HFFc6 (cell line): ENCODE measurements around the gene MIER1. TPM values are rescaled to one million over a fixed set of nuclear protein-coding genes. Genes with fewer than 3 reads are reported as not detected.
A peak's percentile ranks its signal among the peaks of the same experiment; 100 is the strongest.

Experiments used
- DNase-seq: peaks from one replicate; pipeline ENCODE4 v3.0.0-alpha.2; 2018
- H3K27ac Mint-ChIP-seq: 2 replicates; pipeline ENCODE4 v1.8.0; 2020; ENCODE audit warnings: mild to moderate bottlenecking, mixed read lengths
- H3K27me3 Mint-ChIP-seq: 2 replicates; pipeline ENCODE4 v1.8.0; 2021; ENCODE audit warnings: mild to moderate bottlenecking, moderate library complexity, mixed read lengths; ENCODE audit not compliant: insufficient read depth
- H3K36me3 Mint-ChIP-seq: 2 replicates; pipeline ENCODE4 v1.8.0; 2021; ENCODE audit warnings: low read depth, mixed read lengths
- H3K4me1 Mint-ChIP-seq: 2 replicates; pipeline ENCODE4 v1.8.0; 2020; ENCODE audit warnings: low read depth, mixed read lengths
- H3K4me3 Mint-ChIP-seq: 2 replicates; pipeline ENCODE4 v1.8.0; 2020; ENCODE audit warnings: mild to moderate bottlenecking, moderate library complexity, mixed read lengths
- H3K9me3 Mint-ChIP-seq: 2 replicates; pipeline ENCODE4 v1.8.0; 2020; ENCODE audit warnings: mild to moderate bottlenecking, mixed read lengths
- total RNA-seq, 6 experiments: library from RNA; stranded (reverse); fragmentation: NEBNext Ultra II Directional; extraction: Animal tissue kit (Norgen Biotek cat#: 25700); gene quantifications; 2 replicates in 1 of 6; 3 replicates in 5 of 6; pipeline ENCODE4 v1.2.3, GENCODE V29; 2021
- TF ChIP-seq, protein P1 (sequence below): fragments of 200-600 bp; sonication (generic); IDR thresholded peaks from 2 replicates; pipeline ENCODE4 v1.5.0; 2021; ENCODE audit warnings: antibody characterized with exemption, mild to moderate bottlenecking

MIER1 gene
- total RNA-seq, 6 experiments from 2014 or later: 28.0 to 37.5 (median 33.7) TPM

DNA sequence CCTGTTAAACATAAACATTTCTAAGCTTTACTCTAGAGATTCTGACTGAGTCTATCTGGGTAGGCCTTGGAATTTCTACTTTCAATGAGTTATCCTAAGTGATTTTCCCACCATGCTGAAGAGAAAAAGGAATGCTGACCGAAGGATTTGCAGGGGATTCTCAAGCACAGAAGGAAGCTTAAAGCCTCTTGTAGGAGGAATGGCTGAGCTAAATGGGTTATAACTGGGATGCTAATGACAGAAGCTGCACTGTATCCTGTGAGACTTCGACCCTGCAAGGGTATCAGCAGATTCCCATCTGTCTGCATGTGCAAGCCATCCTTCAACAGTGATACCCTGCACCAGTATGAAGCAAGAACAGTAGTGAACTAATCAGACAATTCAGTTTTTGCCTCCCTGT, 93.8 kb downstream of the MIER1 start:
- DNase-seq: no peak
- H3K9me3 Mint-ChIP-seq: no peaks in the 10 kb centered on the region
- no peaks in the 10 kb centered on the region for H3K27me3 Mint-ChIP-seq
- TF ChIP-seq, protein P1, sequence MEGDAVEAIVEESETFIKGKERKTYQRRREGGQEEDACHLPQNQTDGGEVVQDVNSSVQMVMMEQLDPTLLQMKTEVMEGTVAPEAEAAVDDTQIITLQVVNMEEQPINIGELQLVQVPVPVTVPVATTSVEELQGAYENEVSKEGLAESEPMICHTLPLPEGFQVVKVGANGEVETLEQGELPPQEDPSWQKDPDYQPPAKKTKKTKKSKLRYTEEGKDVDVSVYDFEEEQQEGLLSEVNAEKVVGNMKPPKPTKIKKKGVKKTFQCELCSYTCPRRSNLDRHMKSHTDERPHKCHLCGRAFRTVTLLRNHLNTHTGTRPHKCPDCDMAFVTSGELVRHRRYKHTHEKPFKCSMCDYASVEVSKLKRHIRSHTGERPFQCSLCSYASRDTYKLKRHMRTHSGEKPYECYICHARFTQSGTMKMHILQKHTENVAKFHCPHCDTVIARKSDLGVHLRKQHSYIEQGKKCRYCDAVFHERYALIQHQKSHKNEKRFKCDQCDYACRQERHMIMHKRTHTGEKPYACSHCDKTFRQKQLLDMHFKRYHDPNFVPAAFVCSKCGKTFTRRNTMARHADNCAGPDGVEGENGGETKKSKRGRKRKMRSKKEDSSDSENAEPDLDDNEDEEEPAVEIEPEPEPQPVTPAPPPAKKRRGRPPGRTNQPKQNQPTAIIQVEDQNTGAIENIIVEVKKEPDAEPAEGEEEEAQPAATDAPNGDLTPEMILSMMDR: no peak
- peaks cover 60% of the 10 kb centered on the region for H3K4me1 Mint-ChIP-seq
- H3K4me3 Mint-ChIP-seq: peak overlapping the region; percentile 57; the same call in 1 of the 2 replicates
- H3K36me3 Mint-ChIP-seq: peaks cover 24% of the 10 kb centered on the region
- H3K27ac Mint-ChIP-seq: peak overlapping the region; percentile 81

DNA sequence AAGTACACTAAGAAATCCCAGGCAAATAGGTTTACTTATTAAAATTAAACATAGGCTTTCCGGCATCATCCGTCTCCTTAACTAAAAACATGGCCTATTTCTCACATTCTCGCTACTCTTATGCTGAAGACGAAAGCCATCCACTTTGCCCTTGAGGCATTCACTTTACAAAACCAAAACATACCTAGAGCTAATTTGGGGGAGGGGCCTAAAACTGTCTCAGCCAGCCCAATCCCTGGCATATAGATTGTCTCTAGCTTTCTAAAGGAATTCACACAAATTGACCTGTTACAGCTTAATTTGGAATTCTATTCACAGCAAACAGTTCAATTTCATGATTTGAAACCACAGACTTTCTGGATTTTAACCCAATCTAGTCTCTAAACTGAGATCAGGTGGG, 94.3 kb downstream of the MIER1 start:
- no peaks in the 10 kb centered on the region for H3K27me3 Mint-ChIP-seq
- H3K4me3 Mint-ChIP-seq: peak overlapping the region; percentile 57; the same call in 1 of the 2 replicates
- TF ChIP-seq, protein P1: no peak
- H3K4me1 Mint-ChIP-seq: peaks cover 54% of the 10 kb centered on the region
- peaks cover 26% of the 10 kb centered on the region for H3K36me3 Mint-ChIP-seq
- H3K27ac Mint-ChIP-seq: peak overlapping the region; percentile 81
- H3K9me3 Mint-ChIP-seq: no peaks in the 10 kb centered on the region
- no peak for DNase-seq

DNA sequence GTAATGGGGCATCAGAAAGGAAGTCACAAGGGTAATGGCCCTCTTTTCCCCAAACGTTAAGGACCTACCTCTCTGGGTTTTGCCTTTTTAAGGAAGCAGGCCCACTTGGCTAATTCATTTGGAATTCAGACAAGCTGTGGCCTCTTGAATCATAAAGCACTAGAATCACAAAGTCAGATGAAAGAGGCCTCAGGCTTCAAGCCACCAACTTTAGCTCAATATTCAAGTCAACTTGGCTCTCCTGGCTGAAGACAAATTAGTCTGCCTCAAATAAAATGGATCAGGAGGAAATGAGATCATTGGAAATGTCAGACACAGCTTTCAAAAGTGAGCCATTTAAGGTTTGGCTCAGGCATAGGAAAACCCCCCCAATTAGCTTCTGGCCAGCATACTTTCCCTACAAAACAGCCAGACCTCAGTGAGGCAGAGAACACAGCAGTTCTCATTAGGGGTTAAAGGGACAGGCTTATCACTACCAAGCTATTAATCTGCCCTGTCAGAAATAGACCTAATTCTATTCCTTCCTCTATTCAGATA, 94.9 kb downstream of the MIER1 start:
- peak; percentile 90 for DNase-seq
- Mint-ChIP-seq H3K4me1 (peaks cover 52% of the 10 kb centered on the region), H3K36me3 (peaks cover 30% of the 10 kb centered on the region), H3K4me3 (peak overlapping the region; percentile 57), H3K9me3 (no peaks in the 10 kb centered on the region), H3K27me3 (no peaks in the 10 kb centered on the region), H3K27ac (peak overlapping the region; percentile 81)
- TF ChIP-seq, protein P1: no peak

DNA sequence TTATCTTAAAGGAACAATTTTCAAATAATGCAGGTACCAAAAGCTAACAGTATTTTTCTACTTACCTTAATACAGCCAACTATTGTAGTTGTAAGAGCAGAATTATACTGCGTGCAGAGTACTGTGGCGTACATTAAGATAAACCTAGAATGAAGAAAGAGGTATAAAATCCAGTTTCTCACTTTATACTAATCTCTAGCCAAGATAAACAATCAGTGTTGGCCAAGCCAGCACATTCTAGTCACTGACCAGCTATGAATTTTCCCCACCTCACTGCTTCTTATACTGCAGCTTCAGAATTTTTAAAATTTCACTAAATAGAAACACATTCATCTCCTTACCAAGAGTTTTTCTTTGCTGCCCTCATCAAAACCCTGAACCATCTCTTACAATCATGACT, 95.5 kb downstream of the MIER1 start:
- TF ChIP-seq, protein P1: no peak
- Mint-ChIP-seq H3K9me3 (no peaks in the 10 kb centered on the region), H3K27ac (peak overlapping the region; percentile 81), H3K4me1 (peaks cover 52% of the 10 kb centered on the region), H3K4me3 (peak overlapping the region; percentile 57), H3K36me3 (peaks cover 35% of the 10 kb centered on the region), H3K27me3 (no peaks in the 10 kb centered on the region)
- DNase-seq: peak; percentile 23

DNA sequence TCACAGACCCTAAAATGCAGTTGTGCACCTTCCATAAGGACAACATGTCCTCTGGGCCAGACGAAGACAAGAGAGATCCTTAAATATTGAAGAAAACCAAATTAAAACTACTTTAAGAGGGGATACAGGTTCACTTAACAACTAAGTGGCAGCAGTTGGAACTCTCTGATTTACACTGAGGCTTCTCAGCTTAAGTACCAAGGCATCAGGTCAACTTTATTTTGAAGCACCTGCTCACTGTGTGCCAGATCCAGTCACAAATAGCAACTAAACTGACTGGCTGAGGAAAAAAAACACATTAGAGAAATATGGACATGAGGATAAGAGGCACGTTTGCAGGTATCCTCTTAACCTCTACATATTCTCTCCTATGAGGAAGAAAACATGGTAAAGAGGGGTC, 96.0 kb downstream of the MIER1 start:
- TF ChIP-seq, protein P1: no peak
- Mint-ChIP-seq H3K36me3 (peaks cover 40% of the 10 kb centered on the region), H3K4me3 (peak overlapping the region; percentile 57), H3K4me1 (peaks cover 52% of the 10 kb centered on the region), H3K9me3 (no peaks in the 10 kb centered on the region), H3K27me3 (no peaks in the 10 kb centered on the region), H3K27ac (peak overlapping the region; percentile 81)
- no peak for DNase-seq
